ENCODE measurements around the gene POLR1C. TPM values are rescaled to one million over a fixed set of nuclear protein-coding genes. Genes with fewer than 3 reads are reported as not detected.

Gene POLR1C
- total RNA-seq, 1 experiment from 2014 or later = 84.6 TPM

DNA sequence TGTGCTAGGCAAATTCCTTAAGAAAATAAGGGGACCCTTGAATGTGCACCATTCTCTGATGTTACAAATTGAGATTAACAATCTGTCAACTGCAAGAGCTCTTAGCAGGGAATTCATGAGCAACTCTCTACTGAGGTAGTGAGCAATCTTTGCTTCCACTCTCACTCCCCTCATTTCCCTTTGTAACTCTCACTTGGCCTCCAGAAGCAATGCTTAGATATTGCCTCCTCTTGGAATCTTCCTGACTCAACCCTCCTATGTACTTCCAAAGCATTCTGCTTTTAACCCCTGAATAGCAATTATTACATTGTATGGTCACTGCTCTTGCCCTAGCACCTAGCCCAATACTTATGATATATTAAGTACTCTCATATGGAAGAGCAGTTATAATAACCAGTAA is 42.4 kb downstream of the POLR1C start:
- H3K9me3 ChIP-seq (ENCODE audit: control insufficient read depth in 1 of 2, insufficient read depth in 1 of 2, low read depth in 1 of 2, low read length in 2 of 2) = no peaks in the 10 kb centered on the region
- no peak overlapping the region for H3K4me2 ChIP-seq (ENCODE audit: low read length)
- no peak overlapping the region for H2AFZ ChIP-seq (ENCODE audit: low read depth, low read length, poor library complexity, severe bottlenecking)
- DNase-seq (ENCODE audit: low read depth, low spot score) (no peak), ATAC-seq (no peak)
- H3K79me2 ChIP-seq (ENCODE audit: insufficient read depth, low read length) = no peaks in the 10 kb centered on the region; the same call in 1 of the 2 replicates
- POLR2A ChIA-PET = no interaction called here
- H3K9ac ChIP-seq (ENCODE audit: low read length) = no peak overlapping the region
- no peak for TF ChIP-seq SIN3A (IDR thresholded peaks at IDR 0.05; ENCODE audit: low read depth)
- no peak for TF ChIP-seq MAX (IDR thresholded peaks at IDR 0.05)
- TF ChIP-seq CEBPB (IDR thresholded peaks at IDR 0.05; ENCODE audit: low read depth) = no peak
- no peak for TF ChIP-seq EZH2 (IDR thresholded peaks at IDR 0.05)
- TF ChIP-seq, protein P1, sequence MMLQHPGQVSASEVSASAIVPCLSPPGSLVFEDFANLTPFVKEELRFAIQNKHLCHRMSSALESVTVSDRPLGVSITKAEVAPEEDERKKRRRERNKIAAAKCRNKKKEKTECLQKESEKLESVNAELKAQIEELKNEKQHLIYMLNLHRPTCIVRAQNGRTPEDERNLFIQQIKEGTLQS (IDR thresholded peaks at IDR 0.05) = no peak
- TF ChIP-seq SP1 (IDR thresholded peaks at IDR 0.05; ENCODE audit: low read depth) = no peak
- no peak for TF ChIP-seq CBX3 (IDR thresholded peaks at IDR 0.05; ENCODE audit: low read depth)
- TF ChIP-seq POLR2A (IDR thresholded peaks at IDR 0.05; ENCODE audit: borderline replicate concordance, extremely low read depth, insufficient read depth, insufficient read length) = no peak
- no peaks in the 10 kb centered on the region for H3K9me2 ChIP-seq (ENCODE audit: insufficient read depth)
- H3K27ac ChIP-seq (ENCODE audit: low read depth, low read length) = no peak overlapping the region
- intact Hi-C loops (cut with micrococcal nuclease) = no loop called here
- H3K27me3 ChIP-seq (ENCODE audit: insufficient read depth, low read length) = no peaks in the 10 kb centered on the region
- H3K4me3 ChIP-seq (replicated peaks in 1 of 2; ENCODE audit: low read depth in 1 of 2, low read length in 2 of 2) = no peak overlapping the region
- BruUV-seq (replicated peaks) = TSS peak; percentile 11
- no peaks in the 10 kb centered on the region for H4K20me1 ChIP-seq (ENCODE audit: insufficient read depth)
- CTCF ChIA-PET = no interaction called here
- no peaks in the 10 kb centered on the region for H3K4me1 ChIP-seq (ENCODE audit: control insufficient read depth in 1 of 2, insufficient read depth in 2 of 2, low read length in 2 of 2)
- RAD21 ChIA-PET (ENCODE audit: low non-redundant PET in 1 of 2, low total read pairs in 2 of 2, uncharacterized antibody in 2 of 2, unreplicated experiment in 2 of 2) = no interaction called here
- peaks cover 60 to 76% of the 10 kb centered on the region in 2 experiments for H3K36me3 ChIP-seq (ENCODE audit: control insufficient read depth in 1 of 2, insufficient read depth in 2 of 2, low read length in 2 of 2)

DNA sequence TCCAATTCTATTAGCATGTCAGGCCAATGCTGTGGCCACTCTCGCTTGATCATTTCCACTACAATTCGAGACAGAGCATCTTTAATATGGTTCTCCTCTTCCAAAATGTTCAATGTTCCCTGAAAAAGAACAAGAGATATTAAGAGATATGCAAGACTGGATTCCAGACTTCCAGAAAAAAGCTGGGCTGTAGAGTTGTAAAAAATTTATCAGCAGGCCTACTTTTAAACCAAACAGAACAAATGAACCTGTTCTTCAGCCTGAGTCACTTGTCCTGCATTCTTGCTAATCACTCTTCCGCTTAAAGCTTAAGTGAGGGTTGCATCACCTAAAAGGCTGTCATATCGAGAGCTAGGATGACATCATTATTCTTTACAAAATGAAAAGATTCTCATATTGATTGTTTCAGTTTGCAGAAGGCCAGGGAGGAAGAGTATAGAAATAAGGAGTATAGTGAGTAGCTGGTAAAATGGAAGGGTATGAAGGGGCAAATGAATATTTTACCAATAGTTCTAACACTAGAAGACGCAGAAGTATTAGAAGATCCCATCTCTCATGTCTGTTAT is 54.1 kb downstream of the POLR1C start:
- Histone ChIP-seq H3K4me2 (ENCODE audit: low read length) (no peak overlapping the region), H3K4me1 (ENCODE audit: control insufficient read depth in 1 of 2, insufficient read depth in 2 of 2, low read length in 2 of 2) (peaks cover 3 to 7% of the 10 kb centered on the region in 2 experiments; a peak in 3 of 4 replicates), H3K36me3 (ENCODE audit: control insufficient read depth in 1 of 2, insufficient read depth in 2 of 2, low read length in 2 of 2) (peaks cover 49 to 51% of the 10 kb centered on the region in 2 experiments), H3K27ac (ENCODE audit: low read depth, low read length) (no peak overlapping the region), H3K9me2 (ENCODE audit: insufficient read depth) (no peaks in the 10 kb centered on the region), H3K79me2 (ENCODE audit: insufficient read depth, low read length) (peaks cover 52% of the 10 kb centered on the region), H3K27me3 (ENCODE audit: insufficient read depth, low read length) (no peaks in the 10 kb centered on the region), H4K20me1 (ENCODE audit: insufficient read depth) (no peaks in the 10 kb centered on the region), H3K4me3 (replicated peaks in 1 of 2; ENCODE audit: low read depth in 1 of 2, low read length in 2 of 2) (no peak overlapping the region), H3K9ac (ENCODE audit: low read length) (no peak overlapping the region), H2AFZ (ENCODE audit: low read depth, low read length, poor library complexity, severe bottlenecking) (no peak overlapping the region), H3K9me3 (ENCODE audit: control insufficient read depth in 1 of 2, insufficient read depth in 1 of 2, low read depth in 1 of 2, low read length in 2 of 2) (no peaks in the 10 kb centered on the region)
- POLR2A ChIA-PET = no interaction called here
- intact Hi-C loops (cut with micrococcal nuclease) = loop anchor here (5.0 kb wide), 1 partner anchor 44 kb away; no protein-coding TSS in a partner anchor
- RAD21 ChIA-PET (ENCODE audit: low non-redundant PET in 1 of 2, low total read pairs in 2 of 2, uncharacterized antibody in 2 of 2, unreplicated experiment in 2 of 2) = interaction anchor here in 1 of 2 experiments (0.5 kb wide), 1 partner anchor 312 kb away, joined by 3 read pairs; no protein-coding TSS in a partner anchor
- ATAC-seq (no peak), DNase-seq (ENCODE audit: low read depth, low spot score) (no peak)
- TF ChIP-seq ZBTB33 (IDR thresholded peaks at IDR 0.05; ENCODE audit: extremely low read depth, insufficient replicate concordance, low read length) (no peak), POLR2AphosphoS5 (IDR thresholded peaks at IDR 0.05; ENCODE audit: low read depth, low read length) (no peak), ELF1 (IDR thresholded peaks at IDR 0.05; ENCODE audit: borderline replicate concordance, low read depth) (no peak), SIN3A (IDR thresholded peaks at IDR 0.05; ENCODE audit: low read depth) (no peak), ZNF274 (IDR thresholded peaks at IDR 0.05; ENCODE audit: low read depth, low read length) (no peak), CBX3 (IDR thresholded peaks at IDR 0.05; ENCODE audit: low read depth) (no peak)
- TF ChIP-seq, protein P1 (IDR thresholded peaks at IDR 0.05) = no peak
- BruUV-seq (replicated peaks) = no TSS peak
- CTCF ChIA-PET = no interaction called here

Data from HCT116 (cell line).